GM23338 (cell line): ENCODE measurements around the gene MLXIPL.

Source experiments
- CREB1 ChIP-seq: fragments of 250-450 bp; sonication (Bioruptor Pico); IDR thresholded peaks from 2 replicates; pipeline ENCODE4 v1.5.0; 2020; ENCODE audit warnings: low read depth, mild to moderate bottlenecking, moderate library complexity
- CTCF ChIP-seq, 2 experiments: fragments of 200-600 bp in 1 of 2; sonication (generic) in 1 of 2; conservative IDR thresholded peaks; 2 replicates each; pipeline versions ENCODE4 v1.5.1 to v1.6.1; 2016 to 2017; ENCODE audit warnings: antibody characterized with exemption in 2 of 2, low read depth in 2 of 2, mild to moderate bottlenecking in 2 of 2, moderate library complexity in 1 of 2
- ETS1 ChIP-seq: IDR thresholded peaks from 2 replicates; pipeline ENCODE4 v1.6.1; 2016; ENCODE audit warnings: antibody characterized with exemption
- EZH2 ChIP-seq: fragments of 200-600 bp; sonication (generic); IDR thresholded peaks from one replicate; pipeline ENCODE4 v1.8.0; 2017; ENCODE audit warnings: antibody characterized with exemption, mild to moderate bottlenecking, low read depth; ENCODE audit not compliant: unreplicated experiment
- EZH2phosphoT487 ChIP-seq: fragments of 200-600 bp; sonication (generic); IDR thresholded peaks from one replicate; pipeline ENCODE4 v1.8.1; 2018; ENCODE audit warnings: antibody characterized with exemption; ENCODE audit not compliant: unreplicated experiment
- JUNB ChIP-seq: IDR thresholded peaks from one replicate; pipeline ENCODE4 v1.6.1; 2016; ENCODE audit warnings: antibody characterized with exemption; ENCODE audit not compliant: unreplicated experiment
- NANOG ChIP-seq: IDR thresholded peaks from 2 replicates; pipeline ENCODE4 v1.6.1; 2016; ENCODE audit warnings: antibody characterized with exemption, borderline replicate concordance
- POLR2AphosphoS5 ChIP-seq: IDR thresholded peaks from 2 replicates; pipeline ENCODE4 v1.6.1; 2016; ENCODE audit warnings: antibody characterized with exemption, low read depth
- REST ChIP-seq: IDR thresholded peaks from one replicate; pipeline ENCODE4 v1.6.1; 2018; ENCODE audit warnings: antibody characterized with exemption; ENCODE audit not compliant: unreplicated experiment
- STAT1 ChIP-seq: IDR thresholded peaks from one replicate; pipeline ENCODE4 v1.6.1; 2016; ENCODE audit warnings: antibody characterized with exemption; ENCODE audit not compliant: unreplicated experiment
- ZNF114 ChIP-seq: fragments of 250-450 bp; sonication (Bioruptor Pico); IDR thresholded peaks from 2 replicates; pipeline ENCODE4 v1.5.0; 2020; ENCODE audit warnings: mild to moderate bottlenecking, moderate library complexity
- ZNF331 ChIP-seq: fragments of 250-450 bp; sonication (Bioruptor Pico); IDR thresholded peaks from 2 replicates; pipeline ENCODE4 v1.5.0; 2020; ENCODE audit warnings: low read depth, mild to moderate bottlenecking, moderate library complexity

GRCh38 chr7:73570521-73570920 is 53.8 kb downstream of the MLXIPL start:
- TF ChIP-seq CTCF (conservative IDR thresholded peaks at IDR 0.05; ENCODE audit: low read depth in 2 of 2) (no peak), POLR2AphosphoS5 (no peak), EZH2 (no peak), REST (no peak), EZH2phosphoT487 (no peak), JUNB (no peak), NANOG (no peak), ETS1 (no peak), STAT1 (no peak), CREB1 (no peak), ZNF114 (CRISPR knock-in tag) (no peak), ZNF331 (no peak)
